Measurements from ENCODE around the gene HIPK2. TPM values are rescaled to one million over a fixed set of nuclear protein-coding genes. Genes with fewer than 3 reads are reported as not detected.

Gene HIPK2
- total RNA-seq, 6 donors from 2014 or later, result 38.6 to 59.6 (median 45.9) TPM

DNA sequence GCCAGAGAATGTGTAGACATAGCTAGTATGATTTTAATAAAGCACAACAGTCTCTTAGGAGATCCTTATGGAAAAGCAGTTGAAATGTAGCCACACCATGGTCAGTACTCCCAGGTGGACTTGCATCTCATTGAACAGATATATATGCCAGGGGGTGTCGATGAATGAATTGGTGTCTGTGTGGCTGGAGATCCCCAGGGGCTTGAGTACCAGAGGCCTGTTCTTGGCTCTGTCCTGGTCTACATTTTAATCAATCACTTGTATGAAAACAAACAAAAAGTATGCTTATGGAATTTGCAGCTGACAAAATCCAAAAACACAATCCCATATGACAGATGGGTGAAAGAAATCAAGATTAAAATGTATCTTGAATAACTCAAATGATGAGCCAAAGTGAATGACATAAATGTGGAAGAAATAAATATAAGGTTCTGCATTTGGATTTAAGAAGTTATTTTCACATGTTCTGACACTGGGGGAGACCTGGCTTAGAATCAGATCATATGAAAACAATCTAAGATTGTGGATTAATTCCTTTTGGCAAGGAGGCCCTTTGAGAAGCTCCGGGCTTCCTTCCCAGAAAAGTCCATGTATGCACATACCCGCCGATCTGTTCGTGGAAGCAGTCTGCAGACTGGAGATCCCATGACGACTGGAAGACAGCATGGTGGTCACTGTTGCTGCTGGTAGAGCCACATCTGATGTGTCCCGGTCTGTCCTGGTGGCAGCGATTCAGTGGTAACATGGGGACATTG lies 238.7 kb downstream of the HIPK2 start:
- Histone ChIP-seq H3K9me3 (no peaks in the 10 kb centered on the region), H3K27me3 (no peaks in the 10 kb centered on the region), H3K4me3 (no peak overlapping the region), H3K4me1 (peaks cover 0 to 11% (median 3%) of the 10 kb centered on the region in 4 donors), H3K27ac (no peak overlapping the region), H3K36me3 (no peaks in the 10 kb centered on the region)
- TF ChIP-seq EP300 (IDR thresholded peaks at IDR 0.05) (no peak), POLR2AphosphoS5 (IDR thresholded peaks at IDR 0.05) (no peak), POLR2A (IDR thresholded peaks at IDR 0.05) (no peak)
- TF ChIP-seq, protein P1, sequence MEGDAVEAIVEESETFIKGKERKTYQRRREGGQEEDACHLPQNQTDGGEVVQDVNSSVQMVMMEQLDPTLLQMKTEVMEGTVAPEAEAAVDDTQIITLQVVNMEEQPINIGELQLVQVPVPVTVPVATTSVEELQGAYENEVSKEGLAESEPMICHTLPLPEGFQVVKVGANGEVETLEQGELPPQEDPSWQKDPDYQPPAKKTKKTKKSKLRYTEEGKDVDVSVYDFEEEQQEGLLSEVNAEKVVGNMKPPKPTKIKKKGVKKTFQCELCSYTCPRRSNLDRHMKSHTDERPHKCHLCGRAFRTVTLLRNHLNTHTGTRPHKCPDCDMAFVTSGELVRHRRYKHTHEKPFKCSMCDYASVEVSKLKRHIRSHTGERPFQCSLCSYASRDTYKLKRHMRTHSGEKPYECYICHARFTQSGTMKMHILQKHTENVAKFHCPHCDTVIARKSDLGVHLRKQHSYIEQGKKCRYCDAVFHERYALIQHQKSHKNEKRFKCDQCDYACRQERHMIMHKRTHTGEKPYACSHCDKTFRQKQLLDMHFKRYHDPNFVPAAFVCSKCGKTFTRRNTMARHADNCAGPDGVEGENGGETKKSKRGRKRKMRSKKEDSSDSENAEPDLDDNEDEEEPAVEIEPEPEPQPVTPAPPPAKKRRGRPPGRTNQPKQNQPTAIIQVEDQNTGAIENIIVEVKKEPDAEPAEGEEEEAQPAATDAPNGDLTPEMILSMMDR (IDR thresholded peaks at IDR 0.05), result no peak
- ATAC-seq (ENCODE audit: low FRiP score in 2 of 2) (no peak), DNase-seq (no peak)
- WGBS, 2 donors, result 73 to 91% methylated on average over 8 of the region's 8 CpGs

DNA sequence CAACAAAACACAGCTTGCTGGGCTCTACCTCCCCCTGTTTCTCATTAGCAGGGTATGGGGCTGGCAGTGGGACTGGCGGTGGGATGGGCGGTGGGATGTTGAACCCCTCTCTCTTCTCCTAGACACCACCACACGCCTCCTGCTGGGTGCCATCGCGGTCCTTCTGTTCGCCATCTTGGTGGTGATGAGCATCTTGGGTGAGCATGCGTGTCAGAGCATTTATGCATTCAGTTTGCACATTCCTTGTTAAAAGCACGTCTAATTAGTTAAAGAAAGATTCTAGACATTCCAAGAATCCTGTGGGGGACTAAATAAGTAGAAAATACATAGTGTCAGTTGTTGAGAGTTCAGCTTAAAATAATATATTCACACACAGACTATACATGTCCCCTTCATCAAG lies 241.6 kb downstream of the HIPK2 start:
- H3K27ac ChIP-seq, result no peak overlapping the region
- WGBS, 2 donors, result 95 to 98% methylated on average over 8 of the region's 8 CpGs
- no peaks in the 10 kb centered on the region for H3K9me3 ChIP-seq
- DNase-seq (no peak), ATAC-seq (ENCODE audit: low FRiP score in 2 of 2) (no peak)
- TF ChIP-seq POLR2AphosphoS5 (IDR thresholded peaks at IDR 0.05) (no peak), EP300 (IDR thresholded peaks at IDR 0.05) (no peak), POLR2A (IDR thresholded peaks at IDR 0.05) (no peak)
- TF ChIP-seq, protein P1 (IDR thresholded peaks at IDR 0.05), result no peak
- peaks cover 0 to 11% (median 3%) of the 10 kb centered on the region in 4 donors for H3K4me1 ChIP-seq
- H3K27me3 ChIP-seq, result no peaks in the 10 kb centered on the region
- H3K36me3 ChIP-seq, result no peaks in the 10 kb centered on the region
- H3K4me3 ChIP-seq, result no peak overlapping the region

DNA sequence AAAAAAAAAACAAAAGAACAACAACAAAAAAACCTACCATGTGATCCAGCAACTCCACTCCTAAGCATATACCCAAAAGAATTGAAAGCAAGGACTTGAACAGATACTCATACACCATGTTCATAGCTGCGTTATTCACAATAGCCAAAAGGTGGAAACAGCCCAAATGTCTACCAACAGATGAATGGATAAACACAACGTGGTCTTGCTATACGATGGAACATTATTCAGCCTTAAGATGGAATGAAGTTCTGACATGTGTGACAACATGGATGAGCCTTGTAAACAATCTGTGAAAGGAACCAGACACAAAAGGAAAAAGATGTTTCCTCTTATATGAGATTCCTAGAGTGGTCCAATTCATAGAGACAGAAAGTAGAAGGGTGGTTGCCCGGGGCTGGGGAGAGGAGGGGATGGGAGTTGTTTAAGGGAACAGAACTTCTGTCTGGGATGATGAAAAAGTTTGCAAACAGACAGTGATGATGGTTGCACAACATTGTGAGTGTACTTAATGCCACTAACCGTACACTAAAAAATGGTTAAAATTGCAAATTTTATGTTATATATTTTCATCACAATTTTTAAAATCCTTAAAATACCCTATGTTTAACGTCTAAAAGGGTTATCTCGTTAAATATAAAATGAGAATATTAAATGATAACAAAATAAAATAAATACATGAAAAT lies 242.7 kb downstream of the HIPK2 start:
- TF ChIP-seq, protein P1 (IDR thresholded peaks at IDR 0.05), result no peak
- TF ChIP-seq POLR2AphosphoS5 (IDR thresholded peaks at IDR 0.05) (no peak), POLR2A (IDR thresholded peaks at IDR 0.05) (no peak), EP300 (IDR thresholded peaks at IDR 0.05) (no peak)
- ATAC-seq (ENCODE audit: low FRiP score in 2 of 2) (no peak), DNase-seq (no peak)
- Histone ChIP-seq H3K36me3 (no peaks in the 10 kb centered on the region), H3K4me1 (peaks cover 0 to 6% (median 2%) of the 10 kb centered on the region in 4 donors), H3K27me3 (no peaks in the 10 kb centered on the region), H3K27ac (no peak overlapping the region), H3K4me3 (no peak overlapping the region), H3K9me3 (no peaks in the 10 kb centered on the region)
- 56 to 60% methylated on average over 7 of the region's 7 CpGs for WGBS, 2 donors

DNA sequence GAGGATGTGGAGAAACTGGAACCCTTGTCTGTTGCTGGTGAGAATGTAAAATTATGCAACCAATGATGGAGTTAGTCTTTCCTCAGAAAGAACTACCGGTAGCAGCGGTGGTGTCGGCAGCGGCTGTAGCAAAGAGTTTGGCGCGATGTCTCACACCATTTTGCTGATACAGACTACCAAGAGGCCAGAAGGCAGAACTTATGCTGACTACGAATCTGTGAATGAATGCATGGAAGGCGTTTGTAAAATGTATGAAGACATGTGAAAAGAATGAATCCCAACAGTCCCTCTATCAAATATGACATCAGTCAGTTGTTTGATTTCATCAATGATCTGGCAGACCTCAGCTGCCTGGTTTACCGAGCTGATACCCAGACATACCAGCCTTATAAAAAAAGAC lies 243.7 kb downstream of the HIPK2 start:
- no peaks in the 10 kb centered on the region for H3K27me3 ChIP-seq
- H3K9me3 ChIP-seq, result no peaks in the 10 kb centered on the region
- H3K4me1 ChIP-seq, result no peaks in the 10 kb centered on the region
- no peaks in the 10 kb centered on the region for H3K36me3 ChIP-seq
- TF ChIP-seq EP300 (IDR thresholded peaks at IDR 0.05) (no peak), POLR2AphosphoS5 (IDR thresholded peaks at IDR 0.05) (no peak), POLR2A (IDR thresholded peaks at IDR 0.05) (no peak)
- TF ChIP-seq, protein P1 (IDR thresholded peaks at IDR 0.05), result no peak
- ATAC-seq (ENCODE audit: low FRiP score in 2 of 2), result no peak
- no peak overlapping the region for H3K27ac ChIP-seq
- 90% methylated on average over 9 of the region's 9 CpGs for WGBS, 2 donors
- no peak overlapping the region for H3K4me3 ChIP-seq
- DNase-seq, result no peak
